GM19351 (cell line): ENCODE data around the gene LRP2.

ENCODE experiments used
- ATAC-seq: cut with Tn5 transposase; IDR thresholded peaks from one replicate; pipeline ENCODE4 v1.9.1; 2021; ENCODE audit warnings: mild to moderate bottlenecking, moderate library complexity; ENCODE audit not compliant: unreplicated experiment

The LRP2 gene

GRCh38 chr2:169131587-169132512 lies 230.5 kb downstream of the LRP2 start:
- peak; percentile 84 for ATAC-seq

GRCh38 chr2:169129703-169130243 lies 232.6 kb downstream of the LRP2 start:
- no peak for ATAC-seq

GRCh38 chr2:169119851-169120250 lies 242.5 kb downstream of the LRP2 start:
- no peak for ATAC-seq

- no peak for ATAC-seq
Observed at GRCh38 chr2:169119123-169119760, 243.1 kb downstream of the LRP2 start.

- ATAC-seq, result no peak
Observed at GRCh38 chr2:169118060-169118459, 244.3 kb downstream of the LRP2 start.

- ATAC-seq, result no peak
Observed at GRCh38 chr2:169116993-169117392, 245.3 kb downstream of the LRP2 start.

- ATAC-seq, result no peak
Observed at GRCh38 chr2:169116327-169116726, 246.0 kb downstream of the LRP2 start.

GRCh38 chr2:169114056-169114455 lies 248.3 kb downstream of the LRP2 start:
- no peak for ATAC-seq

GRCh38 chr2:169112841-169113240 lies 249.5 kb downstream of the LRP2 start:
- ATAC-seq, result no peak

- ATAC-seq, result no peak
Observed at GRCh38 chr2:169110916-169111315, 251.4 kb downstream of the LRP2 start.

GRCh38 chr2:169110419-169110818 lies 251.9 kb downstream of the LRP2 start:
- ATAC-seq, result no peak

- ATAC-seq, result peak; percentile 41
Observed at GRCh38 chr2:169109502-169110409, 252.6 kb downstream of the LRP2 start.

- ATAC-seq, result peak; percentile 26
Observed at GRCh38 chr2:169108099-169108884, 254.0 kb downstream of the LRP2 start.

GRCh38 chr2:169107645-169108044 lies 254.7 kb downstream of the LRP2 start:
- ATAC-seq, result peak; percentile 89

- ATAC-seq, result no peak
Observed at GRCh38 chr2:169106563-169107545, 255.5 kb downstream of the LRP2 start.

GRCh38 chr2:169106134-169106533 lies 256.2 kb downstream of the LRP2 start:
- no peak for ATAC-seq

GRCh38 chr2:169105476-169105875 lies 256.9 kb downstream of the LRP2 start:
- no peak for ATAC-seq

- no peak for ATAC-seq
Observed at GRCh38 chr2:169104848-169105247, 257.5 kb downstream of the LRP2 start.

GRCh38 chr2:169095621-169096105 lies 266.7 kb downstream of the LRP2 start:
- peak; percentile 30 for ATAC-seq
